Hepatocyte (in vitro differentiated cells): ENCODE measurements around the gene GVQW3. TPM values are rescaled to one million over a fixed set of nuclear protein-coding genes. Genes with fewer than 3 reads are reported as not detected.

Experiments used
- DNase-seq: peaks from one replicate; pipeline ENCODE4 v3.0.0-alpha.2; 2016; ENCODE audit warnings: low spot score
- H2AFZ ChIP-seq: fragments of 200-600 bp; sonication (generic); 2 replicates; pipeline ENCODE4 v1.6.0; 2016; ENCODE audit warnings: antibody characterized with exemption, mild to moderate bottlenecking
- H3K27ac ChIP-seq: fragments of 200-600 bp; sonication (generic); 2 replicates; pipeline ENCODE4 v1.5.1; 2016; ENCODE audit warnings: mild to moderate bottlenecking
- H3K27me3 ChIP-seq: fragments of 200-600 bp; sonication (generic); 2 replicates; pipeline ENCODE4 v1.6.1; 2016
- H3K36me3 ChIP-seq: fragments of 200-600 bp; sonication (generic); replicated peaks from 2 replicates; pipeline ENCODE4 v1.5.1; 2016; ENCODE audit warnings: low read depth; ENCODE audit not compliant: insufficient read depth
- H3K4me1 ChIP-seq: fragments of 200-600 bp; sonication (generic); 2 replicates; pipeline ENCODE4 v1.5.1; 2016; ENCODE audit warnings: mild to moderate bottlenecking, moderate library complexity; ENCODE audit not compliant: insufficient read depth
- H3K4me2 ChIP-seq: fragments of 200-600 bp; sonication (generic); 2 replicates; pipeline ENCODE4 v1.6.0; 2016
- H3K4me3 ChIP-seq: fragments of 200-600 bp; sonication (generic); 2 replicates; pipeline ENCODE4 v1.5.1; 2016; ENCODE audit warnings: mild to moderate bottlenecking
- H3K79me2 ChIP-seq: fragments of 200-600 bp; sonication (generic); 2 replicates; pipeline ENCODE4 v1.6.0; 2017; ENCODE audit warnings: mild to moderate bottlenecking
- H3K9me2 ChIP-seq: fragments of 200-600 bp; sonication (generic); replicated peaks from 2 replicates; pipeline ENCODE4 v1.6.0; 2017; ENCODE audit warnings: mild to moderate bottlenecking; ENCODE audit not compliant: insufficient read depth
- H3K9me3 ChIP-seq: fragments of 200-600 bp; sonication (generic); 2 replicates; pipeline ENCODE4 v1.5.1; 2016; ENCODE audit warnings: low read depth, mild to moderate bottlenecking
- H4K20me1 ChIP-seq: fragments of 200-600 bp; sonication (generic); 2 replicates; pipeline ENCODE4 v1.6.0; 2016; ENCODE audit warnings: mild to moderate bottlenecking; ENCODE audit not compliant: insufficient read depth, poor library complexity, severe bottlenecking
- EZH2 ChIP-seq: fragments of 200-600 bp; sonication (generic); IDR thresholded peaks from 2 replicates; pipeline ENCODE4 v1.6.1; 2016; ENCODE audit warnings: antibody characterized with exemption, mild to moderate bottlenecking, borderline replicate concordance
- EZH2phosphoT487 ChIP-seq: fragments of 200-600 bp; sonication (generic); IDR thresholded peaks from one replicate; pipeline ENCODE4 v1.6.1; 2018; ENCODE audit warnings: antibody characterized with exemption, mild to moderate bottlenecking, low read depth, moderate library complexity; ENCODE audit not compliant: unreplicated experiment, severe bottlenecking
- WGBS: methylation state at CpG from one replicate; pipeline ENCODE4 v1.1.6; 2016; ENCODE audit warnings: low lambda C conversion rate; ENCODE audit errors: missing lambda C conversion rate; 5-methylcytosine and 5-hydroxymethylcytosine counted together
- polyA plus RNA-seq: library from polyadenylated mRNA; unstranded; fragments of >200 nt; fragmentation: Nextera tagmentation; extraction: Ambion mirVana; gene quantifications from 2 replicates; pipeline ENCODE4 v1.2.1, GENCODE V29; 2016
- total RNA-seq: library from RNA; depleted of rRNA; stranded (reverse); fragments of >200 nt; gene quantifications from 2 replicates; pipeline ENCODE4 v1.2.3, GENCODE V29; 2014
- TF ChIP-seq, protein P1 (sequence below): fragments of 200-600 bp; sonication (generic); IDR thresholded peaks from 2 replicates; pipeline ENCODE4 v1.5.1; 2016; ENCODE audit warnings: antibody characterized with exemption, mild to moderate bottlenecking; ENCODE audit not compliant: poor library complexity

The GVQW3 gene
- total and polyA plus RNA-seq, 2 experiments from 2014 or later = 0.36 to 6.0 TPM

DNA sequence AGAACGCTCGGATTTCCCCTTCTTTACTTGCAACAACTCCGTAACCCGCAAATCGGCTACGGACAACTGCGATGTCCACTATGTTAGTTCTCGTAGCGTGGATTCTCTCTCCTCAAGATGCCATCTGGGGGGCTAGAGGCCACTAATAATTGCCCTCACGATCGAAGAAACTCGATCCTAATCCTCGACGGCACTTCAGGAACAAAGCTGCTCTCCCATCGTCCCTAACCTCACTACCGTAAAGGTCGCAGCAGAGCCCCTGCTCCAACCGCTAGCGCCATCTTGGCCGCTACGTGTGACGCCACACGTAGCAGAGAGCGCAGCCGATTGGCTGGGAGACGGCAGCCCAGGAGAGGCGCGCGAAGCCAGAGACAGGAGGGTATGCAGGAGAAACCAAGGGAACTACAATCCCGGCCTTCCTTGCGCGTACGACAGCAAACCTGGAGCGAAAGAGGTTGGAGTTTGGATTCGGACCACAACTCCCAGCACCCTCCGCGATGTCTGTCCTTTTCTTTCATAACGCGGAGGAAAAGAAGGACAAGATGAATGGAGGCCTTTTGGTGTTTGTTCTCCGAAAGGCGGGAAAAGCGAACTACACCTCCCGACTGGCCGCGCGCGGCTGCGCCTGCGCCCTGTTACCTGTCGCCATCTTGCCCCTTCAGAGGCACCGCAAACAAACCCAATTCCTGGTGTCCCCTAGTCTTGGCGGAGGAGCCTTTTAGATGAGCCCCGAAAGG is 63.4 kb downstream of the GVQW3 start, which contains the start of gene EMSY:
Gene EMSY (plus strand): TSS at position 635 of the 737 bp plus-strand sequence. CDS start 1,921 bp downstream, outside the sequence.
- DNase-seq = peak; percentile 98
- H4K20me1 ChIP-seq = peaks cover 8% of the 10 kb centered on the region
- peak within 1 kb of the TSS; percentile 91 for H3K27ac ChIP-seq
- no peaks in the 10 kb centered on the region for H3K9me3 ChIP-seq
- H3K9me2 ChIP-seq = no peaks in the 10 kb centered on the region
- peaks cover 13% of the 10 kb centered on the region for H3K4me1 ChIP-seq
- peaks cover 58% of the 10 kb centered on the region for H3K79me2 ChIP-seq
- under 1% methylated on average over 53 of the region's 53 CpGs for WGBS
- no peak for TF ChIP-seq EZH2
- TF ChIP-seq, protein P1, sequence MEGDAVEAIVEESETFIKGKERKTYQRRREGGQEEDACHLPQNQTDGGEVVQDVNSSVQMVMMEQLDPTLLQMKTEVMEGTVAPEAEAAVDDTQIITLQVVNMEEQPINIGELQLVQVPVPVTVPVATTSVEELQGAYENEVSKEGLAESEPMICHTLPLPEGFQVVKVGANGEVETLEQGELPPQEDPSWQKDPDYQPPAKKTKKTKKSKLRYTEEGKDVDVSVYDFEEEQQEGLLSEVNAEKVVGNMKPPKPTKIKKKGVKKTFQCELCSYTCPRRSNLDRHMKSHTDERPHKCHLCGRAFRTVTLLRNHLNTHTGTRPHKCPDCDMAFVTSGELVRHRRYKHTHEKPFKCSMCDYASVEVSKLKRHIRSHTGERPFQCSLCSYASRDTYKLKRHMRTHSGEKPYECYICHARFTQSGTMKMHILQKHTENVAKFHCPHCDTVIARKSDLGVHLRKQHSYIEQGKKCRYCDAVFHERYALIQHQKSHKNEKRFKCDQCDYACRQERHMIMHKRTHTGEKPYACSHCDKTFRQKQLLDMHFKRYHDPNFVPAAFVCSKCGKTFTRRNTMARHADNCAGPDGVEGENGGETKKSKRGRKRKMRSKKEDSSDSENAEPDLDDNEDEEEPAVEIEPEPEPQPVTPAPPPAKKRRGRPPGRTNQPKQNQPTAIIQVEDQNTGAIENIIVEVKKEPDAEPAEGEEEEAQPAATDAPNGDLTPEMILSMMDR = no peak
- TF ChIP-seq EZH2phosphoT487 = no peak
- no peaks in the 10 kb centered on the region for H3K27me3 ChIP-seq
- H2AFZ ChIP-seq = peak within 1 kb of the TSS; percentile 54
- H3K4me2 ChIP-seq = peak within 1 kb of the TSS; percentile 82
- H3K36me3 ChIP-seq = no peaks in the 10 kb centered on the region
- H3K4me3 ChIP-seq = peak within 1 kb of the TSS; percentile 45

DNA sequence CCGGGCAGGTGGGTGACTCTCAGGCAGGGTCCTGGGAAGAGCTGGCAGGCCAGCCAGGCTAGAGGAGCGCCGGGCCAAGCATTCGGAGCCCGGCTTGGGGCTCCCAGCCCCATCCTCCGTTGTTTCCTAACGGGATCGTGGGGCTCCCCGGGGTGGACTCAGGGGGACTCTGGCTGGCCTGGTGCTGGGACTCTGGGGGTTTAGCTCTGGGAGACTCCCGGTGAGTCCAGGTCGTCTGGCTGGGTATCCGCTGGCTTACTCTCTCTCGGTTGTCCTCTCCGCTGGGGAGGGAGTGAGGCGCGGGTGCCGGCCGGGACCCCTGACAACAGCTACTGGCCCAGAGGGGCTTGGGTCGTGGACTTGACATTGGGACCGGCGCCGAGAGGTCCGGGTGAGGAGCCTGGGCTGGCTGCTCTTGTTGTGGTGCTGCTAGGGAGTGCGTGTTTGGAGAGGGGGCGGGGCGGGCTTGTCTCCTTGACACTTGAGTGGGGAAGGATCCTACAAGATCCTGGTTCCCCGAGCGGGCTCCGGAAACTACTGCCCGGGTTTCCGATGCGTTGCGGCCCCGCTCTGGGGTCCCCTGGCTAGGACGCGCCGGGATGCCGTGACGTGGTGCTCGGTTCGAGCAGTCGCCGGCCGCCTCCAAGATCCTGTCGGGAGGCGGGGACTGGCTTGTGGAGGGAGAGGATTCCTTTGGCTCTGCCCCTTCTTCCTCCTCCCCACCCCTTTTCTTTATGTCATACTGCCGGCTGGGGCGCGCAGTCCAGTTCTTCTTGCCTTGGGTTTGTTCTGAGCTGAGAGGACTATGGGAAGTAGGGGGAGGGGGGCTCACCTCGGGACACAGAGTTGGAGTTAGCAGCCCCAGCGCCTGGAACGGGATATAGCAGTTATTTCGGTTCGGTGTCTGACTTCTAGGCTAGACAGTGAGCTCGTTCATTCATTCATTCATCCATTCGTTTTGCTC is 64.3 kb downstream of the GVQW3 start:
- DNase-seq = peak; percentile 93
- Histone ChIP-seq H3K9me2 (no peaks in the 10 kb centered on the region), H3K4me3 (peak overlapping the region; percentile 45), H3K36me3 (no peaks in the 10 kb centered on the region), H3K27me3 (no peaks in the 10 kb centered on the region), H2AFZ (peak overlapping the region; percentile 54), H3K9me3 (no peaks in the 10 kb centered on the region), H3K79me2 (peaks cover 58% of the 10 kb centered on the region), H3K27ac (peak overlapping the region; percentile 85), H3K4me2 (peak overlapping the region; percentile 80), H4K20me1 (peaks cover 8% of the 10 kb centered on the region), H3K4me1 (peaks cover 13% of the 10 kb centered on the region)
- TF ChIP-seq EZH2phosphoT487 = no peak
- TF ChIP-seq, protein P1 = no peak
- WGBS = under 1% methylated on average over 54 of the region's 56 CpGs

DNA sequence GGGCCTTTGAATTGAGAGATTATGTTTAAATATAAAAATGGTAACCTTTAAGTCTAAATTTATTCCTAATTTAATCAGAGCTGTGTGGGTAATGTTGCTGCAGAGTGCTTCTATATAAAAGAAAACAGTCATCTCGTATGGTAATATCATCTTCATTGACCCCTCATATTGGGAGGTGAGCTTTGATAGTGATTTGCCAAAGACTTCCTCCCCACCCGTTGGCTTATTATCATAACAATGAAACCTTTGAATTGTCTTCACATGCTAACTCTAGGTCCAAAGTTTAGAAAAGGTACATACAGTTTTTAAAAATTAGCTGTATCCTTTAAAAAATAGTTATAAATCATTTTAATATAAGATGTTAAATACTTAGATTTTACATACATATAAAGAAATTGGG is 67.4 kb downstream of the GVQW3 start:
- TF ChIP-seq EZH2phosphoT487 (no peak), EZH2 (no peak)
- TF ChIP-seq, protein P1 = no peak
- no peaks in the 10 kb centered on the region for H3K9me2 ChIP-seq
- H4K20me1 ChIP-seq = peaks cover 8% of the 10 kb centered on the region
- WGBS = 82% methylated on average over 2 of the region's 2 CpGs
- H3K4me1 ChIP-seq = peaks cover 6% of the 10 kb centered on the region
- H3K27ac ChIP-seq = no peak overlapping the region
- H2AFZ ChIP-seq = no peak overlapping the region
- H3K4me3 ChIP-seq = no peak overlapping the region
- peaks cover 44% of the 10 kb centered on the region for H3K79me2 ChIP-seq
- H3K4me2 ChIP-seq = no peak overlapping the region
- no peaks in the 10 kb centered on the region for H3K36me3 ChIP-seq
- H3K9me3 ChIP-seq = no peaks in the 10 kb centered on the region
- no peaks in the 10 kb centered on the region for H3K27me3 ChIP-seq
- DNase-seq = no peak
